Stimulated activated naive CD8-positive, alpha-beta T cell treated with anti-CD3 and anti-CD28 coated beads, Interleukin-15, Interleukin-2, amounts not matched to agents 100 U/mL and 50 U/mL, for 24 hours (primary cell): Measurements from ENCODE around the gene PLCB4.

Source experiments
- ATAC-seq: fragments of 150-1000 bp; cut with Tn5 transposase; one replicate; pipeline ENCODE4 v1.10.0; 2021
- DNase-seq: peaks from one replicate; pipeline ENCODE4 v3.0.0; 2021

PLCB4 gene

GRCh38 chr20:9223296-9223695 is 154.4 kb downstream of the PLCB4 start:
- DNase-seq (no peak), ATAC-seq (no peak)

DNA sequence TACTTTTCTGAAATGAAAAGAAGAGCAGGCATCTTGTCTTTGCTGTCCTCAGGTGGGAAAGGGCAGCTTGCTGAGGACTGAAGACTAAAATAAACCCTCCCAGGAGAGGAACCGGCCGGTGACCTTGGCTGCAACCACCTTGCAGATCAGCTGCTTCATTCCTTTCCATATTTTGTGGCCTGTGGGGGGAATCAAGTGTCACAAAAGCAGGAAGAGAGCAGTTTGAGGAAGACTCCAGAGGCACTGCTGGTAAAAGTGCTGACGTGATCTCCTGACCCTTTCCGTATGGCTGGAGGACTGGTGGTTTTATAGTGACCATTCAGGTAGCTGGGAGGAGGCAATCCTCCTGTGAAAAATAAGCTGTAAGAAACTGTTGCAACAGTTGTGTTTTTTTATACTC is 157.0 kb downstream of the PLCB4 start:
- DNase-seq = no peak

GRCh38 chr20:9227896-9228615 is 159.2 kb downstream of the PLCB4 start:
- ATAC-seq = no peak
- no peak for DNase-seq

More for the DNA sequence above, 157.0 kb downstream of the PLCB4 start:
- ATAC-seq = no peak

DNA sequence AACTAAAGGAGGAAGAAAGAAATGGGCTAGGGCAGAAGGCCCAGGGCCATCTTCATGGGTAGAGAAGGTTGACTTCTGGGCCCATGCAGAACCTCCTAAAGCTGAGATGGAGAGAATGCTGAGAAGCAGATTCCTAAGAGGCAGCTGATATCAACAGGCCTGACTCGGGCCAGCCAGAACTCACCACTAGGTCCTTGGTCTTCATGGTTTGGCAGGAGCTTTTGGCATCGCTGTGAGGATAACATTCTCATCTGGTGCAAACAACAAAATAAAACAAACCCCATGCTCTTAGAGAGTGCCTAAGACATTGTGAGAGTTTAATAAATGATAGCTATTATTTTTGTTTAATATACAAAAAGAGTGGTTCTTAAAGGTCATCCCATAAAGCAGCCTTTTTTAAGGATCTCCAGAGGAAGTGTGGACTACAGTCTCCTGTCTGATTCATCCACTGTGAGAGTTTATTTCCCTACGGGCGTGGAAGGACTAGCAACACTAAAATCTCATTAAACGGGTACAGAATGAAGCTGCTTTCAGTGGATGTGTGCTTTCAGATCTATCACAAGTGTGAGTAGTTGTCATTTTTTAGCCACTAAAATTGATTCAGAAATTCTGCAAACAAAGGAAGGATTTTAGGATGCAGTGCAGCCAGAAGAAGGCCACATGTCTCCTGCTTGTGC is 160.0 kb downstream of the PLCB4 start:
- no peak for ATAC-seq
- DNase-seq = no peak

GRCh38 chr20:9230406-9230805 is 161.5 kb downstream of the PLCB4 start:
- no peak for DNase-seq
- ATAC-seq = no peak

DNA sequence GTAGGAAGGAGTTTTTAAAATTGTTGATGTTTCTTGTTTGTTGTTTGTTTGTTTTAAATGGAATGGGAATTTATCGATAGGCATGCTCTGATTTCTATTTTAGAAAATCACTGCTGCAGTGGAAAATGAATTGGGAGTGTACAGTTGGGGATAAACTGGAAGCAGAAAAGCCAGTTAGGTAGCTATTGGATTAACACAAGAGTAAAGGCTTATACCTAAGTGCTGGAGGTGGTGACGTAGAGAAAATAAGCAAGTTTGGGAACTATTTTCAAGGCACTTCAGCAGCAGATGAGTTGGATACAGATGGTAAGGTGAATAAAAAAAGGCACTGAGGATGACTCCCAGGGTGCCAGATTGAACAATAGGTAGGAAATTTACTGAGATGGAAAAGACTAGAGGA is 164.9 kb downstream of the PLCB4 start:
- ATAC-seq = no peak
- DNase-seq = no peak

GRCh38 chr20:9235518-9235917 is 166.6 kb downstream of the PLCB4 start:
- DNase-seq (no peak), ATAC-seq (no peak)

DNA sequence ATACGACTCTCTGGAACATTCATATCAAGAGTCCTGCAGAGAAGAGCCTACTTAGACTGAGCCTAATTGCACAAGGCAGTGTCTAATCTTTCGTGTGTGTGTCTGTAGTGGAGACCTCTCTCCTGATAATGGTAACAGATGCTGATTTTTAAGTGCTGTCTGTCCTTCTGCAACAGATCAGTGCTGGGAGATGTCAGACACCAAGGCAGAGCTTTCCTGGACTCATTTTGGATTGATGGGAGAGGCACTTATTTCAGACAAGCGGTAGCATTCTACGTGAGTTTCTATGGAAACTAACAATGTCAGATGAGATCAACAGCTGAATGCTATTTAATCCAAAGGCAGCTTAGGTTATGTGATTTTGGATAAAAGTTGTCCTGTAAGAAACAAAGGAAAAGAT is 167.6 kb downstream of the PLCB4 start:
- no peak for ATAC-seq

DNA sequence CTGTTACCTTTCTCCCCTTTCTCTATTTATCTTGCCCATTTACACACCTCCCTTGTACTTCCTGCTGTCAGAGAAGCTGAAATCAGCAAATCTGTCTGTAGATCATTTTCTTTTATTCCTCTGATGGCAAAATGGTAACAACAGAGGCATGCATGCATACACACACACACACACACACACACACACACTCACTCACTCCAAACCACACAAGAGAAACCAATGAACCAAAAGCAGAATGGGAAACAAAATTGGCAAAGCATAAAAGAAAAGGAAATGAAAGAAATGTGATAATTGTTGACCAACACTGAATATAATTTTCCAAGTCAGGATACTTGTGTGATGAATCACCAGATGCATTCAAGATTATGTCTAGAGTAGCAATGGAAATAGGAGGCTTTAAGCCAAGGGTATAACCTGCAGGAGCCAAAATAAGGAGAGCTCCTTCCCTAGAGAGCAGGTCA is 172.4 kb downstream of the PLCB4 start:
- DNase-seq (no peak), ATAC-seq (no peak)

More for the DNA sequence above, 167.6 kb downstream of the PLCB4 start:
- no peak for DNase-seq

GRCh38 chr20:9241721-9242427 is 173.0 kb downstream of the PLCB4 start:
- ATAC-seq (no peak), DNase-seq (no peak)

DNA sequence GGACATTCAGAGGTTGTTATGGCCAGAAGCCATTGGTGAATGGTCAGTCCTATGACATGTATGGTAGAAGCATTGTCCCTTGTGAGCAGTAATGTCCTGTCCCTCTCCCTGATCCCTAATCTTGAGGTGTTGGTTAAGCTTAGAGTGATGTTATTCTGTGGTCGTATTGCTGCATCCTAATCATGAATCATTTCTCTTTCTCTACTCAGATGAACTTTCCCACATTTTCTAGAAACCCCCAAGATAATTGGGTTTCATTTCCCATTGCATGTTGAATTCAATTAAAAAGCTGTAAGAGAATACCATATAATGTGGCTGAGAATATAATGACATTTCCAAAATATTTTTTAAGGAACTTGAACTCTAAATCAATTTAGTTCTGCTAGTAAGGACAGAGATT is 175.1 kb downstream of the PLCB4 start:
- DNase-seq = no peak
- no peak for ATAC-seq

DNA sequence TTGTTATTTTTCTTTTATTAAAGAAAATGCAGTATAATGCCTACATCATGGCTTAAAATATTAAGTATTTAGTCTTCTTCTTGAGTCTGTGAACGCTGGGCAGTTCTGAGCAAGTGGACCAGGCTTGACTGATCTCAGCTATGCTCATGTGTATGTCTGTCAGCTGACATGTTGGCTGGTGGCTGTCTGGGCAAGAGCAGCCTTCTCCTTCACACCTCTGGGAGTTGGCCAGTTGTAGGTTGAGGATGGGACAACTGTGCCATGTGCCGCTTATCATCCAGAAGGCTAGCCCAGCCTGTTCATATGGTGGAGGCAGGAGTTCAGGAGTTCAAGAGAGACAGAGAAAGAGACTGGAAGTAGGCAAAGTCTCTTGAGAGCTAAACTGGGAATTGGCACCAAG is 175.9 kb downstream of the PLCB4 start:
- DNase-seq (no peak), ATAC-seq (no peak)

DNA sequence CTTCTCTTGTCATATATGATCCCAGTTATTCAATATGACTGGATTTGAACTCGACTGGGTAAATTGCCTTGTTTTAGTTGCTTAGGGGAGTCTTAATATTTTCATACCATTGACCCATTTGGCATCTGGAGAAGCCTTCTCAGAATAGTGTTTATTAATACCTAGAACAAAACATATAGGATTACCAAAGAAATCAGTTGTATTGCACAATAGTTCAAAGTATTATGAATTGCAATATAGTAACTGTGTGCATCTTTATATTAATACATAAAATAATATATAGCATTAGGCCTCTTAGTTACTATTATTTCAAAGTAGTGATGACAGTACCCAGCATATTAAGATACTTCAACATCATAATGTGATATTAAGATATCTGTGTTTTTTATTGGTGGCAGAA is 177.8 kb downstream of the PLCB4 start:
- DNase-seq (no peak), ATAC-seq (no peak)

DNA sequence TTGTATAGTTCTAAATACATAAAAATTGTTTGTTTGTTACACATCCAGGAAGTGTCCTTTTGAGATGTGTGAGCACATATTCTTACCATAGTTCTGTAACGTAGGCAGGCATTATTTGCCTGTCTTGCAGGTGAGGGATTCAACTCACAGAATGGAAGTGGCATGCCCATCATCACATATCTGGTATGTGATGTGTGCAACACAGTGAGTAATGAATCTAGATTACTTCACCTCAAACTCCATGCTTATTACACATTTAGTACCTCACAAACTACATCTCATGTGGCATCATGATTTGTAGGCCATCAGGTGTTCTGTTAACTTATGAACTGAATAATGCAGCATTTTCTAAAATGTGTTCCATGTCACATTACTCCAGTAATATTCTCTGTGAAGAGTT is 181.6 kb downstream of the PLCB4 start:
- ATAC-seq (no peak), DNase-seq (no peak)

DNA sequence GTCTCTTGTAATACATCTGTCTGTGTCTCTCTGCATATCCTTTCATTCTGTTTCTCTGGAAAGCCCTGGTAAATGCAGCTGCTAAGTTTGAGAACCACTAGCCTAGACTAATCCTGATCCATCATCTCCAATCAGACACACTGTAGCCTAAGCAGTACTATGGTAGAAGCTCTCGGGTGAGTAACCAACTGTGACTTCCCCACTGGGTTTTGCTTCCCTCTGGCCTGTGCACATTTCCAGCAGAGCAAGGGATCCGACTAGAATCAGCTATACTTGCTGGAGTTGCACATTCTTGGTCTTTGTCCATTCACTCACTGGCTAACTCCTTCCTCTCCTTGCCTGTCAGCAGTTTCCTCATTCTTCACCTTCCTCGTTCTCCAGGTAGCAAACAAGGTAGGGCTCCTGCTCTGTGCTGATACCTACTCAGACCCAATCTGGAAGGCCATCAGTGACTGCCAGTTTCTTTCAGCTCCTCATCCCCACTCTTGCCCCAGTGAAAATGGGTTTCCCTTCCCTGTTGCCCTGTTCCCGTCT is 184.2 kb downstream of the PLCB4 start:
- ATAC-seq = no peak
- no peak for DNase-seq

DNA sequence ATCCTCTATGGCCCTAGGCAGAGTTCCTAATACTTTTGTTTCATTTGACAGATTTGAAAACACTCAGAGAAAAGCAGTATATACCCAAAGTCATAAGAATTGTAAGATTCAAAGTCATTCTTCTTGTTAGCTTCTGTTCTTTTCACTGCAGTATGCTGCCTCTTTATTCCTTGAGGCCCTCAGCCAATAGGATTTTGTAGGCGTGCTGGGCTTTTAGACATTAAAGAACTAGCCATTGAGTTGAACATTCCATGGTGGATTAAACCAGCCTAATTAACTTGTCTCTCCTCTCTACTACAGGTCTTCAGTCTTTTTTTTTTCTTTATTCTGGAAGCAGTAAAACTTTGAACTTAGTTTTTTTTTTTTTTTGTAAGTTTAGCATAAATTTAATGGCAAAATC is 186.3 kb downstream of the PLCB4 start:
- ATAC-seq (no peak), DNase-seq (no peak)

DNA sequence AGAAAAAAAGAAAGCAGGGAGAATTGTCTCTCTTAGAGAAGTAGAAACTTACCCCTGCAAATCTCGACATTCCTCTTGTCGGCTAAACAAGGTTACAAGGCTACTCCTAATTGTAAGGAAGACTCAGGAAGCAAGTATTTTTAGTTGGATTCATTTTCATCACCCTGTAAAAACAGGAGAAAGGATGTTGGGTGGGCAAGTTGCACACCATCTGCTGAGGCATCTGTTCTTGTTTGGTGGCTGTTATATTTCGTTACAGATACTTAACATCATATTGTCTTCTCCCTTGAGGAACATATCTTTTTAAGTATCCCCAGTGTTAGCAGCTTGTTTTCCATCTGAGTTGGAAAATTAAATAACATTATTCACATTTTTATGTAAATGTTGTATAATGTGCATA is 187.5 kb downstream of the PLCB4 start:
- DNase-seq = no peak
- no peak for ATAC-seq

DNA sequence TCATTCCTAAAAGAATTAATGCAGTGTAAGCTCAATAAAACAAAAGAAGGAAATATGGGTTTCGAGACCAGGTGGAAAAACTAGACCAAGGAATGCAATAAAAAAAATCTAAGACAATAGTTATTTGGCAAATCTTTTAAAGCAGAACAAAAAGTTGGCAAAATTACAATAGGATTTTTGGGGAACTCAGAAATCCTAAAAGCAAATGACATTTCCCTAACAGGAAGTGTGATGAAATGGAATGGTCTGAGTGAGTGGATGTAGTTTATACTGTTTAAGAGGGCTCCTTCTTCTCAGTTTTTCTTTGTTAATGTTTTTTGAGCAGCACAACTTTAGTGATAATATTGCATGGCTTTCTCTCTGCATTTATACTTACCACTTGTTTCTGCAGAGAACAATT is 190.0 kb downstream of the PLCB4 start:
- ATAC-seq (no peak), DNase-seq (no peak)

DNA sequence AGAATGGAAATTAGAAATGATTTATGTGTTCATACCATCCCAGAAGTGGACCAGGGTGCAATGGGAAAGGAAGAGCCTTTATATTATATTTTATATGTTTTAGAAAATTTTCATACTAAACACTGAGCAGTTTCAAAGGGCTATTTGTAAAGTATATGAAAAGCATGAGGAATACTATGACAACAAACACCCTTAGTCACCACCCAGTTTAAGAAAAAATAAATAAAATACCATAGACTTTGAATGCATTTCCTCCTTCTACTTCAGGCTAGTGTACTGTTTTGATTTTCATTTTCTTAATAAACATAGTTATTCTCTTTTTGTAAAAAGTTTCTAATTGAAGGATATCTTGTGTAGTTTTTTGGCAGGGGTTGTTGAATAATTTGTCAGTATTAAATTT is 191.1 kb downstream of the PLCB4 start:
- DNase-seq (no peak), ATAC-seq (no peak)

- ATAC-seq (no peak), DNase-seq (no peak)
Observed at GRCh38 chr20:9261781-9262180, 192.9 kb downstream of the PLCB4 start.

DNA sequence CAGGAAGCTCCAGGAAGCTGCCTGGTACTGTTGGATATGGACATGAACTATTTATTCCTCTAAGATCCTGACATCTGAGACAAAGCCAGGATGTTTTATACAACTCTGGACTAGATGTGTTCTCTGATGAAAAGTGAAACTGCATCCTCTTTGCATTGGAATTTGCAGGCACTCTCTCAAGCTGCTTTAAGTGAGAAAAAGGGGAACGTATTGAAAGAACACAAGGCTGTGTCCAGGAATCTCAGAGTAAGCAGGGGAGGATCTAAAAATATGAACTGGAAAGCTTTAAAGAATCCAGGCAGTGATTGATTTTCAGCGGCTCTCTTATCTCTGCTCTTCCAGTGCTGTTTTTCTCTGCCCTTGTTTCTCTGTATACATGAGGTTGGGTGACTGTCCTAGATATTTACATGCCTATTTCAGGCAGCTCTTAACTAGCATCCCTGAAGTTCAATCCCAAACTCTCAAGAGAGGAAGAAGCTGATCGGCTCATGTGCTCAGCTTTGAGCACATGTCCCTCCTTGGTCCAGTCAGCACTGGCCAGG is 193.8 kb downstream of the PLCB4 start:
- ATAC-seq (no peak), DNase-seq (no peak)

GRCh38 chr20:9269280-9269971 is 200.5 kb downstream of the PLCB4 start:
- ATAC-seq (no peak), DNase-seq (no peak)
